Neuronal stem cell (in vitro differentiated cells): ENCODE measurements around the gene ATP9B.

Source experiments
- DNase-seq: peaks from one replicate; pipeline ENCODE4 v3.0.0-alpha.2; 2013; ENCODE audit warnings: low spot score
- H2AFZ ChIP-seq: one replicate; pipeline ENCODE4 v1.6.1; 2013; ENCODE audit warnings: mild to moderate bottlenecking, low read length, inconsistent platforms
- H2AK5ac ChIP-seq: 2 replicates; pipeline ENCODE4 v1.6.1; 2013; ENCODE audit warnings: low read depth, mild to moderate bottlenecking, inconsistent platforms, low read length, moderate library complexity, mixed read lengths
- H2BK120ac ChIP-seq: 2 replicates; pipeline ENCODE4 v1.6.1; 2013; ENCODE audit warnings: low read depth, mild to moderate bottlenecking, inconsistent platforms, low read length, moderate library complexity, mixed read lengths
- H2BK12ac ChIP-seq: one replicate; pipeline ENCODE4 v1.6.1; 2013; ENCODE audit warnings: low read length, inconsistent platforms
- H2BK15ac ChIP-seq: 2 replicates; pipeline ENCODE4 v1.6.1; 2013; ENCODE audit warnings: mild to moderate bottlenecking, low read length, inconsistent platforms, mixed read lengths
- H2BK5ac ChIP-seq: one replicate; pipeline ENCODE4 v1.6.1; 2013; ENCODE audit warnings: inconsistent platforms, mild to moderate bottlenecking, low read length, moderate library complexity
- H3K14ac ChIP-seq: one replicate; pipeline ENCODE4 v1.6.1; 2013; ENCODE audit warnings: low read length, inconsistent platforms
- H3K18ac ChIP-seq: 2 replicates; pipeline ENCODE4 v1.6.1; 2013; ENCODE audit warnings: low read length, inconsistent platforms
- H3K23ac ChIP-seq: 2 replicates; pipeline ENCODE4 v1.6.1; 2013; ENCODE audit warnings: low read depth, mild to moderate bottlenecking, mixed read lengths, low read length, inconsistent platforms; ENCODE audit not compliant: poor library complexity
- H3K27ac ChIP-seq: replicated peaks from 3 replicates; pipeline ENCODE4 v1.5.1; 2013; ENCODE audit warnings: low read length, inconsistent platforms
- H3K27me3 ChIP-seq, 3 experiments: 2 replicates each; pipeline ENCODE4 v1.6.1; 2013; ENCODE audit warnings: low read length in 3 of 3, mild to moderate bottlenecking in 2 of 3, inconsistent platforms in 1 of 3, low read depth in 1 of 3, mixed read lengths in 1 of 3, moderate library complexity in 1 of 3; ENCODE audit not compliant: control insufficient read depth in 3 of 3, insufficient read depth in 3 of 3
- H3K36me3 ChIP-seq, 2 donors: replicated peaks in 1 of 2; 2 replicates each; pipeline ENCODE4 v1.6.1; 2013; ENCODE audit warnings: low read length in 2 of 2; ENCODE audit not compliant: control insufficient read depth in 2 of 2, insufficient read depth in 2 of 2
- H3K4ac ChIP-seq: 2 replicates; pipeline ENCODE4 v1.6.1; 2013; ENCODE audit warnings: inconsistent platforms, mild to moderate bottlenecking, low read length, moderate library complexity
- H3K4me1 ChIP-seq, 2 donors: 1 replicate in 1 of 2; 2 replicates in 1 of 2; pipeline ENCODE4 v1.6.1; 2013; ENCODE audit warnings: low read length in 2 of 2, low read depth in 1 of 2; ENCODE audit not compliant: control insufficient read depth in 2 of 2, insufficient read depth in 1 of 2
- H3K4me2 ChIP-seq: one replicate; pipeline ENCODE4 v1.6.1; 2013; ENCODE audit warnings: mild to moderate bottlenecking, low read length, inconsistent platforms; ENCODE audit not compliant: insufficient read depth, poor library complexity, severe bottlenecking
- H3K4me3 ChIP-seq, 2 donors: 2 replicates each; pipeline ENCODE4 v1.5.1; 2013; ENCODE audit warnings: low read length in 2 of 2, mild to moderate bottlenecking in 2 of 2, inconsistent platforms in 1 of 2, moderate library complexity in 1 of 2
- H3K79me1 ChIP-seq: one replicate; pipeline ENCODE4 v1.6.1; 2013; ENCODE audit warnings: low read depth, mild to moderate bottlenecking, inconsistent platforms, low read length, moderate library complexity
- H3K9ac ChIP-seq: one replicate; pipeline ENCODE4 v1.6.1; 2013; ENCODE audit warnings: mild to moderate bottlenecking, low read depth, low read length, inconsistent platforms; ENCODE audit not compliant: poor library complexity
- H3K9me3 ChIP-seq, 2 donors: replicated peaks in 1 of 2; 2 replicates each; pipeline versions ENCODE3 to v1.6.1; 2013; ENCODE audit warnings: low read length in 2 of 2, mild to moderate bottlenecking in 2 of 2, inconsistent platforms in 1 of 2, low read depth in 1 of 2, mixed read lengths in 1 of 2, moderate library complexity in 1 of 2; ENCODE audit not compliant: control insufficient read depth in 2 of 2, insufficient read depth in 1 of 2
- H4K8ac ChIP-seq: one replicate; pipeline ENCODE4 v1.6.1; 2013; ENCODE audit warnings: low read depth, mild to moderate bottlenecking, inconsistent platforms, low read length, moderate library complexity
- H4K91ac ChIP-seq: one replicate; pipeline ENCODE4 v1.6.1; 2013; ENCODE audit warnings: low read length, low read depth, mild to moderate bottlenecking, inconsistent platforms; ENCODE audit not compliant: poor library complexity
- WGBS, 2 donors: extraction: QIAGEN DNeasy Blood & Tissue Kit; methylation state at CpG; one replicate each; pipeline ENCODE4 v1.1.7; 2013; ENCODE audit warnings: missing lambda C conversion rate in 2 of 2, mixed read lengths in 1 of 2; ENCODE audit not compliant: insufficient read length in 2 of 2, insufficient replicate concordance in 1 of 2; ENCODE audit errors: extremely low coverage in 2 of 2; 5-methylcytosine and 5-hydroxymethylcytosine counted together

Gene ATP9B

DNA sequence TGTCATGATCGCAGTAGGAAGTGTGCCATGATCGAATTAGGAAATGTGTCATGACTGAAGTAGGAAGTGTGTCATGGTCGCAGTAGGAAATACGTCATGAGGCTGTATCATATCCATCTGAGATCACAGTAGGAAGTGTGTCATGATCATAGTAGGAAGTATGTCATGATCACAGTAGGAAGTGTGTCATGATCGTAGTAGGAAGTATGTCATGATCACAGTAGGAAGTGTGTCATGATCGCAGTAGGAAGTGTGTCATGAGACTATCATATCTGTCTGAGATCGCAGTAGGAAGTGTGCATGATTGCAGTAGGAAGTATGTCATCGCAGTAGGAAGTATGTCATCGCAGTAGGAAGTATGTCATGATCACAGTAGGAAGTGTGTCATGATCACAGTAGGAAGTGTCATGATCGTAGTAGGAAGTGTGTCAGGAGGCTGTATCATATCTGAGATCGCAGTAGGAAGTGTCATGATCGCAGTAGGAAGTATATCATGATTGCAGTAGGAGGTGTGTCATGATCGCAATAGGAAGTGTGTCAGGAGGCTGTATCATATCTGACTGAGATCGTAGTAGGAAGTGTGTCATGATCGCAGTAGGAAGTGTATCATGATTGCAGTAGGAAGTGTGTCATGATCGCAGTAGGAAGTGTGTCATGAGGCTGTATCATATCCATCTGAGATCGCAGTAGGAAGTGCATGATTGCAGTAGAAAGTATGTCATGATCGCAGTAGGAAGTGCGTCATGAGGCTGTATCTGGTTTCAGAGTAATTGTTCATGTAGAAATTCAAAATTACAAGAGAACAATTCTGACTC is 270.1 kb downstream of the ATP9B start:
- Histone ChIP-seq H4K91ac (no peak overlapping the region), H3K23ac (no peak overlapping the region), H4K8ac (no peak overlapping the region), H3K27ac (no peak overlapping the region), H2BK120ac (no peak overlapping the region), H2BK15ac (no peak overlapping the region), H3K9me3 (peaks cover 0 to 1% of the 10 kb centered on the region in 2 donors), H3K4ac (no peak overlapping the region), H2AFZ (no peak overlapping the region), H3K79me1 (no peaks in the 10 kb centered on the region), H2AK5ac (no peak overlapping the region), H3K4me1 (no peaks in the 10 kb centered on the region), H2BK12ac (no peak overlapping the region), H3K14ac (no peak overlapping the region), H3K27me3 (no peaks in the 10 kb centered on the region), H3K9ac (no peak overlapping the region), H3K18ac (no peak overlapping the region), H3K36me3 (peaks cover 24 to 53% of the 10 kb centered on the region in 2 donors), H3K4me3 (no peak overlapping the region), H2BK5ac (no peak overlapping the region), H3K4me2 (no peak overlapping the region)
- no CpG with 5 or more reads among the region's 19 CpGs for WGBS, 2 donors
- no peak for DNase-seq

DNA sequence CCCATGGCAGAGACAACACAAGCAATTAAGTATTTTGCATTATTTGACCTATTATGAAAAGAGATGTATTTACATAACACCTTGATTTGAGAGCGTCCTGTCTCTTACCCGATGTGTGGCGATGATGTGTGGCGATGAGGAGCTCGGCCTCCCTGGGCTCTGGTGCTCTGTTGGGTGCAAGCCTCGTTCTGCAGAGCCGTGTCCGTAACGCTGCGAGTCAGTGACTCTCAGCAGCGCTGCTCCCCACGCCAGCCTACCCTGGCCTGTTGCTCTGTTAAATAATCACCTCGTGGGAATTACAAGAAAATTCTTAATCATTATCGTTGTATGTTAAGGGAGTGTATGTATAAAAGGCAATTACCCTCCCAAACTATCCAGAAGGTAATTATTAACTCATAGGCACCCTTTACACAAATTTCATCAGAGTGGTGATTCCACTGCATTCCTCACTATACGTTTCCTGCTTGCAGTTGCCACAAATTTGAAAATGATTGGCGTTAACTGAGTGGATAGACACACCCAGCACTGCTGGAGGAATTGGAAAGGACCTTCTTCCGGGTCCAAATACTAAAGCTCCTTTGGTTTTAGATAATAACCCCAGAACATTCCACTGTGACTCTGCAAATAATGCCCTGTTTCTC is 274.5 kb downstream of the ATP9B start:
- no peak for DNase-seq

DNA sequence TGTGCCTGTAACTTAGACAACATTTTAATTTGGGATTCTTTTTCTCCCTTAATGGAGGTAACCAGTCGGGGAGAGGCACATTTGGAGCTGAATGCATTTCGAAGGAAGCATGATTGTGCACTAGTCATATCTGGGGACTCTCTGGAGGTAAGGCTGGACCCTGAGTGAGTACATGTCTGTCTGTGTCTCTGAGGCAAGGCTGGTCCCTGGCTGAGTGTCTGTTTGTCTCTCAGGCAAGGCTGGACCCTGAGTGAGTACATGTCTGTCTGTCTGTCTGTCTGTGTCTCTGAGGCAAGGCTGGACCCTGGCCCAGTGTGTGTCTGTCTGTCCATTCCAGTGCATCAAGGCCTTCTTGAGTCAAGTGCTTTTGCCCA is 275.0 kb downstream of the ATP9B start:
- Histone ChIP-seq H2BK120ac (no peak overlapping the region), H3K27me3 (no peaks in the 10 kb centered on the region), H3K14ac (no peak overlapping the region), H4K91ac (no peak overlapping the region), H3K9ac (no peak overlapping the region), H2BK5ac (peak overlapping the region; percentile 16), H3K4me1 (peaks cover 0 to 2% of the 10 kb centered on the region in 2 donors), H3K79me1 (peaks cover 4% of the 10 kb centered on the region), H3K18ac (no peak overlapping the region), H3K4me3 (no peak overlapping the region), H3K4ac (no peak overlapping the region), H2AK5ac (no peak overlapping the region), H3K23ac (no peak overlapping the region), H3K9me3 (peaks cover 0 to 8% of the 10 kb centered on the region in 2 donors), H3K36me3 (peaks cover 36 to 70% of the 10 kb centered on the region in 2 donors), H2BK15ac (no peak overlapping the region), H3K4me2 (no peak overlapping the region), H3K27ac (no peak overlapping the region), H2AFZ (no peak overlapping the region), H2BK12ac (no peak overlapping the region), H4K8ac (no peak overlapping the region)
- WGBS, 2 donors, result no CpG with 5 or more reads among the region's 2 CpGs
- no peak for DNase-seq

More for the DNA sequence above, 274.5 kb downstream of the ATP9B start:
- Histone ChIP-seq H3K9ac (no peak overlapping the region), H3K4me1 (peaks cover 0 to 2% of the 10 kb centered on the region in 2 donors), H3K9me3 (peaks cover 0 to 8% of the 10 kb centered on the region in 2 donors), H2BK120ac (no peak overlapping the region), H3K36me3 (peaks cover 40 to 70% of the 10 kb centered on the region in 2 donors), H2AFZ (no peak overlapping the region), H4K91ac (no peak overlapping the region), H3K18ac (no peak overlapping the region), H3K27me3 (no peaks in the 10 kb centered on the region), H3K27ac (no peak overlapping the region), H3K79me1 (peaks cover 4% of the 10 kb centered on the region), H3K4me3 (no peak overlapping the region), H2AK5ac (no peak overlapping the region), H2BK12ac (no peak overlapping the region), H4K8ac (no peak overlapping the region), H3K14ac (no peak overlapping the region), H3K4me2 (no peak overlapping the region), H3K23ac (no peak overlapping the region), H3K4ac (no peak overlapping the region), H2BK5ac (no peak overlapping the region), H2BK15ac (no peak overlapping the region)
- WGBS, 2 donors, result no CpG with 5 or more reads among the region's 17 CpGs

DNA sequence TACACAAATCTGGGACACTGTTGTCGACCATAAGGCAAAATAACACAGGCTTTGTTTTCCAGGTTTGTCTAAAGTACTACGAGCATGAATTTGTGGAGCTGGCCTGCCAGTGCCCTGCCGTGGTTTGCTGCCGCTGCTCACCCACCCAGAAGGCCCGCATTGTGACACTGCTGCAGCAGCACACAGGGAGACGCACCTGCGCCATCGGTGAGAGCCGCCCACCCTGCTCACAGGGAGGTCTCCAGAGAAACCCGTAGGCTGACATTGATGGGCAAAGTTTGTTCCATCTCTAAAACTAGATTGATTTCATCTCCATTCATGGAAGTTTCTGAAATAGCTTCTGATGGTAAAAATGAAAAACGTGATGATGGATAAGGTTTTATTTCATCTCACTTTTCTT is 276.2 kb downstream of the ATP9B start:
- Histone ChIP-seq H4K8ac (no peak overlapping the region), H3K23ac (no peak overlapping the region), H3K9me3 (peaks cover 0 to 8% of the 10 kb centered on the region in 2 donors), H2BK5ac (no peak overlapping the region), H2AK5ac (no peak overlapping the region), H3K4me3 (no peak overlapping the region), H3K4ac (no peak overlapping the region), H3K9ac (no peak overlapping the region), H3K4me1 (peaks cover 0 to 2% of the 10 kb centered on the region in 2 donors), H2BK15ac (no peak overlapping the region), H4K91ac (no peak overlapping the region), H3K4me2 (no peak overlapping the region), H3K18ac (no peak overlapping the region), H3K14ac (no peak overlapping the region), H2BK120ac (no peak overlapping the region), H2AFZ (no peak overlapping the region), H3K79me1 (peaks cover 5% of the 10 kb centered on the region), H3K36me3 (peaks cover 42 to 76% of the 10 kb centered on the region in 2 donors), H2BK12ac (no peak overlapping the region), H3K27ac (no peak overlapping the region), H3K27me3 (no peaks in the 10 kb centered on the region)
- no CpG with 5 or more reads among the region's 11 CpGs for WGBS, 2 donors
- DNase-seq, result no peak
